ENCODE measurements around the gene GGCT.

- no peak for TF ChIP-seq CTCF (IDR thresholded peaks at IDR 0.05)
- TF ChIP-seq RAD21 (conservative IDR thresholded peaks at IDR 0.05 in 1 of 2, IDR thresholded peaks at IDR 0.05 in 1 of 2): no peak
- TF ChIP-seq TFCP2L1 (CRISPR knock-in tag; IDR thresholded peaks at IDR 0.05): no peak
- TF ChIP-seq EHF (CRISPR knock-in tag; IDR thresholded peaks at IDR 0.05): no peak
- no peak for TF ChIP-seq CEBPB (IDR thresholded peaks at IDR 0.05)
- TF ChIP-seq RNF2 (IDR thresholded peaks at IDR 0.05; ENCODE audit: borderline replicate concordance, low read depth): no peak
- no peak for TF ChIP-seq RCOR1 (IDR thresholded peaks at IDR 0.05; ENCODE audit: low read depth, low read length)
- TF ChIP-seq HEYL (CRISPR knock-in tag; IDR thresholded peaks at IDR 0.05): no peak
- no peak for TF ChIP-seq POLR2A (IDR thresholded peaks at IDR 0.05; ENCODE audit: low read length)
These were observed 42.0 kb upstream of the GGCT start for GRCh38 chr7:30546596-30546995.

Measured in A549 (cell line).